ENCODE measurements around the gene EFTUD2. TPM values are rescaled to one million over a fixed set of nuclear protein-coding genes. Genes with fewer than 3 reads are reported as not detected.

EFTUD2 gene
- total and polyA plus RNA-seq, 2 of the 13 experiments (the other 11 are each of a cell fraction or from before 2014, with no cell fraction given) = 111 to 137 TPM

- TF ChIP-seq ZBTB39 (CRISPR knock-in tag; IDR thresholded peaks at IDR 0.05) = no peak
- TF ChIP-seq RXRB (CRISPR knock-in tag; IDR thresholded peaks at IDR 0.05; ENCODE audit: borderline replicate concordance) = 0 out of 2 replicates have a peak, but pooled peaks have one; percentile 32
- TF ChIP-seq TRAFD1 (CRISPR knock-in tag; IDR thresholded peaks at IDR 0.05; ENCODE audit: borderline replicate concordance) = 0 out of 2 replicates have a peak, but pooled peaks have one; percentile 47
- TF ChIP-seq ARID3A (IDR thresholded peaks at IDR 0.05; ENCODE audit: low read depth, low read length) = peak; percentile 66; the same call in 1 of the 2 replicates
- peak; percentile 95 for TF ChIP-seq SMC3 (IDR thresholded peaks at IDR 0.05; ENCODE audit: low read length)
- no peak for TF ChIP-seq CREB3 (CRISPR knock-in tag; IDR thresholded peaks at IDR 0.05)
- peak; percentile 66 for TF ChIP-seq STAG1 (CRISPR knock-in tag; IDR thresholded peaks at IDR 0.05)
- TF ChIP-seq ERF (CRISPR knock-in tag; IDR thresholded peaks at IDR 0.05) = peak; percentile 50; the same call in 1 of the 2 replicates
- no peak for TF ChIP-seq TCF7 (IDR thresholded peaks at IDR 0.05; ENCODE audit: low read depth)
- TF ChIP-seq CTCF (CRISPR knock-in tag; IDR thresholded peaks at IDR 0.05) = peak; percentile 86
- peak; percentile 18; the same call in 1 of the 2 replicates for TF ChIP-seq ZFY (CRISPR knock-in tag; IDR thresholded peaks at IDR 0.05)
- TF ChIP-seq ATF2 (CRISPR knock-in tag; IDR thresholded peaks at IDR 0.05) = 0 out of 2 replicates have a peak, but pooled peaks have one; percentile 22
- no peak for TF ChIP-seq ZNF460 (CRISPR knock-in tag; IDR thresholded peaks at IDR 0.05; ENCODE audit: borderline replicate concordance)
- 0 out of 2 replicates have a peak, but pooled peaks have one; percentile 29 for TF ChIP-seq FOXJ3 (CRISPR knock-in tag; IDR thresholded peaks at IDR 0.05; ENCODE audit: borderline replicate concordance)
- no peak for TF ChIP-seq ESRRA (CRISPR knock-in tag; IDR thresholded peaks at IDR 0.05; ENCODE audit: low read depth)
- TF ChIP-seq RAD21 (CRISPR knock-in tag; IDR thresholded peaks at IDR 0.05) = peak; percentile 77
- TF ChIP-seq SALL2 (CRISPR knock-in tag; IDR thresholded peaks at IDR 0.05) = 0 out of 2 replicates have a peak, but pooled peaks have one; percentile 41
- 0 out of 2 replicates have a peak, but pooled peaks have one; percentile 66 for TF ChIP-seq MIXL1 (CRISPR knock-in tag; IDR thresholded peaks at IDR 0.05)
- peak; percentile 25; the same call in 1 of the 2 replicates for TF ChIP-seq ZBTB25 (CRISPR knock-in tag; IDR thresholded peaks at IDR 0.05)
These were observed 34.0 kb downstream of the EFTUD2 start (continued) for GRCh38 chr17:44865231-44865660.
